Skeletal muscle tissue (tissue), 4 donors: Measurements from ENCODE around the gene PPFIA4. TPM values are rescaled to one million over a fixed set of nuclear protein-coding genes. Genes with fewer than 3 reads are reported as not detected.
"Not testable (repeated sequence)": the region's sequence is repeated elsewhere in the genome, so short reads cannot be mapped to it uniquely, and the experiment has no call there.

Source experiments
- H3K27ac ChIP-seq: one replicate; pipeline ENCODE4 v1.7.0; 2013; ENCODE audit warnings: mild to moderate bottlenecking, low read depth, low read length, inconsistent platforms
- H3K27me3 ChIP-seq, 3 donors: one replicate each; pipeline ENCODE4 v1.7.0; 2013; ENCODE audit warnings: low read length in 3 of 3; ENCODE audit not compliant: control insufficient read depth in 3 of 3, insufficient read depth in 3 of 3
- H3K36me3 ChIP-seq, 3 donors: one replicate each; pipeline ENCODE4 v1.7.0; 2013; ENCODE audit warnings: low read length in 3 of 3; ENCODE audit not compliant: control insufficient read depth in 3 of 3, insufficient read depth in 3 of 3
- H3K4me1 ChIP-seq, 3 donors: one replicate each; pipeline ENCODE4 v1.7.0; 2013; ENCODE audit warnings: low read length in 3 of 3, mild to moderate bottlenecking in 3 of 3; ENCODE audit not compliant: control insufficient read depth in 3 of 3, insufficient read depth in 3 of 3
- H3K4me3 ChIP-seq, 3 donors: one replicate each; pipeline ENCODE4 v1.7.0; 2013; ENCODE audit warnings: low read length in 3 of 3
- H3K9ac ChIP-seq, 3 donors: one replicate each; pipeline ENCODE4 v1.7.0; 2013; ENCODE audit warnings: low read length in 3 of 3, mild to moderate bottlenecking in 3 of 3, moderate library complexity in 2 of 3, low read depth in 1 of 3
- H3K9me3 ChIP-seq, 3 donors: one replicate each; pipeline ENCODE4 v1.7.0; 2013; ENCODE audit warnings: low read length in 3 of 3; ENCODE audit not compliant: control insufficient read depth in 3 of 3
- total RNA-seq: library from RNA; depleted of rRNA; stranded (reverse); fragments of >200 nt; gene quantifications from one replicate; pipeline ENCODE4 v1.2.3, GENCODE V29; 2014
- donor health status: Osteomylitis.

PPFIA4 gene
- 15.7 TPM for total RNA-seq

- H3K27me3 ChIP-seq, result no peaks in the 10 kb centered on the region
- peaks cover 16 to 28% (median 24%) of the 10 kb centered on the region in 3 donors for H3K36me3 ChIP-seq
- H3K27ac ChIP-seq, result peak within 1 kb of the TSS; percentile 94
- peaks cover 28 to 46% (median 39%) of the 10 kb centered on the region in 3 donors for H3K4me1 ChIP-seq
- no peaks in the 10 kb centered on the region for H3K9me3 ChIP-seq
- peak within 1 kb of the TSS; percentile 79 to 90 (median 85) for H3K4me3 ChIP-seq
- peak within 1 kb of the TSS; percentile 78 to 93 (median 85) for H3K9ac ChIP-seq
Measured at GRCh38 chr1:203026031-203026665, at the start of gene PPFIA4. PPFIA4 (plus strand) TSS chr1:203026491; CDS start chr1:203039009, 12,518 bp downstream.

DNA sequence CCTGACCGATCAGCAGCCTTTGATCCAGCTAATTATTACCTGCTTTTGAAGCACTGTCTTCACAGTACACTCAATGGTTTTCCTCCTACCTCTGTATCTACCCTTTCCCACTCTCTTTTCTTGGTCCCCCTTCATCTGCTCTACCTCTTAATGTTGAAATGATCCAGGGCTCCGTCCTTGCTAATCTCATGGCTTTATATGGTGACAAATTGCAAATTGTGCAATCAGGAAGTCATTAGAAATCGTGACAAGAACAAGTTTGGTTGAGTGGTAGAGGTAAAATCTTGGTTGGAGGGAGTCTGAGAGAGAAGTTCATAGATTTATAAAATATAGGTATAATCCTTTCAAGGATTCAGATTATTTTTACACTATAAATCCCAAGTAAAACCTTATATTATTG, 49.7 kb upstream of the PPFIA4 start:
- peaks cover 0 to 5% (median 3%) of the 10 kb centered on the region in 3 donors for H3K27me3 ChIP-seq
- no peaks in the 10 kb centered on the region for H3K36me3 ChIP-seq
- H3K9me3 ChIP-seq, result no peaks in the 10 kb centered on the region
- no peak overlapping the region for H3K27ac ChIP-seq
- no peaks in the 10 kb centered on the region for H3K4me1 ChIP-seq
- no peak overlapping the region for H3K9ac ChIP-seq
- H3K4me3 ChIP-seq, result no peak overlapping the region

DNA sequence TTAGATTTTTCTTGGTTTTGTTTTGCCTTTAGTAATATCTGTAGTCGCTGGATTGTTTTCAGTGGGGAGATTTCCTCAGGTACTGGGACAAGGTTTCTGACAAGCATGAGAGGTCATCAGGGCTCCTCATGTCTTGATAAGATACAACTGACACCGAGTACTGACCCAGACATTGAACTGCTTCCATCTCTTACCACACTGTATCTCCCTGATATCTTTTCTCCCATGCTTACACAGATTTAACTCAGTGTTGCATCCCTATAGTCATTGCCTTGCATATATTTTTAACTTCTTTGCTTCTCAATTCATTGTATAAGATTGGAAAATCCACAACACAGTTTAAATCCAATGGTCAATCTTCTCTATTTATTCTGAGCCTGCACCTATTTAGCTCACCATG, 46.8 kb upstream of the PPFIA4 start:
- Histone ChIP-seq H3K36me3 (no peaks in the 10 kb centered on the region), H3K4me1 (no peaks in the 10 kb centered on the region), H3K27ac (no peak overlapping the region), H3K9ac (no peak overlapping the region), H3K9me3 (no peaks in the 10 kb centered on the region), H3K27me3 (peaks cover 0 to 5% (median 3%) of the 10 kb centered on the region in 3 donors), H3K4me3 (no peak overlapping the region)

DNA sequence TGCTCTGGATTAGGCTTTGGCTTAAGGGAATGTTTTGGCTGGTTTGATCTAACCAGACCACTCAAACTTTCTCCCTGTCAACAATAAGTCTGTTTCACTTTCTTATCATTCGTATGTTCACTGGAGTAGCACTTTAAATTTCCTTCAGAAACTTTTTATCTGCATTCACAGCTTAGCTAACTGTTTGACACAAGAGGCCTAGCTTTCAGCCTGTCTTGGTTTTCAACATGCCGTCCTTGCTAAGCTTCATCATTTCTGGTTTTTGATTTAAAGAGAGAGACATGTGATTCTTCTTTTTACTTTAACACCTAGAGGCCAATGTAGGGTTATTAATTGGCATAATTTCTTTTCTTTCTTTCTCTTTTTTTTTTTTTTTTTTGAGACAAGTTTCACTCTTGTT, 44.4 kb upstream of the PPFIA4 start:
- Histone ChIP-seq H3K27ac (no peak overlapping the region), H3K9ac (no peak overlapping the region), H3K9me3 (no peaks in the 10 kb centered on the region), H3K27me3 (peaks cover 0 to 3% (median 0%) of the 10 kb centered on the region in 3 donors), H3K4me1 (no peaks in the 10 kb centered on the region), H3K4me3 (no peak overlapping the region), H3K36me3 (no peaks in the 10 kb centered on the region)

GRCh38 chr1:202982715-202983430, 43.4 kb upstream of the PPFIA4 start:
- H3K27me3 ChIP-seq, result no peaks in the 10 kb centered on the region
- H3K4me1 ChIP-seq, result no peaks in the 10 kb centered on the region
- H3K9ac ChIP-seq, result no peak overlapping the region
- H3K4me3 ChIP-seq, result no peak overlapping the region
- H3K9me3 ChIP-seq, result no peaks in the 10 kb centered on the region
- H3K27ac ChIP-seq, result no peak overlapping the region
- no peaks in the 10 kb centered on the region for H3K36me3 ChIP-seq

DNA sequence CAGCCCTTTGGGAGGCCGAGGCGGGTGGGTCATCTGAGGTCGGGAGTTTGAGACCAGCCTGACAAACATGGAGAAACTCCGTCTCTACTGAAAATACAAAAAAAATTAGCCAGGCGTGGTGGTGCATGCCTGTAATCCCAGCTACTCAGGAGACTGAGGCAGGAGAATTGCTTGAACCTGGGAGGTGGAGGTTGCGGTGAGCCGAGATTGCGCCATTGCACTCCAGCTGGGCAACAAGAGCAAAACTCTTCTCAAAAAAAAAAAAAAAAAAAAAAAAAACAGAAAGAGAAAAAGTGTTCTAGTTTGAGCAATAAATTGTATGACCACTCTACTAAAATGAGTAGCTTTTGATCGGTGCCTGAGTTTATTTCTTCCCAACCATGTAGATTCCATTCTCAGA, 40.2 kb upstream of the PPFIA4 start:
- H3K4me1 ChIP-seq, H3K9me3 ChIP-seq, H3K27ac ChIP-seq, H3K9ac ChIP-seq, H3K36me3 ChIP-seq, H3K27me3 ChIP-seq, H3K4me3 ChIP-seq: not testable (repeated sequence)

- no peaks in the 10 kb centered on the region for H3K36me3 ChIP-seq
- H3K27me3 ChIP-seq, result peaks cover 0 to 4% (median 0%) of the 10 kb centered on the region in 3 donors
- no peak overlapping the region for H3K9ac ChIP-seq
- H3K4me1 ChIP-seq, result no peaks in the 10 kb centered on the region
- H3K9me3 ChIP-seq, result no peaks in the 10 kb centered on the region
- no peak overlapping the region for H3K4me3 ChIP-seq
- no peak overlapping the region for H3K27ac ChIP-seq
Measured at GRCh38 chr1:202987255-202987654, 39.0 kb upstream of the PPFIA4 start.

DNA sequence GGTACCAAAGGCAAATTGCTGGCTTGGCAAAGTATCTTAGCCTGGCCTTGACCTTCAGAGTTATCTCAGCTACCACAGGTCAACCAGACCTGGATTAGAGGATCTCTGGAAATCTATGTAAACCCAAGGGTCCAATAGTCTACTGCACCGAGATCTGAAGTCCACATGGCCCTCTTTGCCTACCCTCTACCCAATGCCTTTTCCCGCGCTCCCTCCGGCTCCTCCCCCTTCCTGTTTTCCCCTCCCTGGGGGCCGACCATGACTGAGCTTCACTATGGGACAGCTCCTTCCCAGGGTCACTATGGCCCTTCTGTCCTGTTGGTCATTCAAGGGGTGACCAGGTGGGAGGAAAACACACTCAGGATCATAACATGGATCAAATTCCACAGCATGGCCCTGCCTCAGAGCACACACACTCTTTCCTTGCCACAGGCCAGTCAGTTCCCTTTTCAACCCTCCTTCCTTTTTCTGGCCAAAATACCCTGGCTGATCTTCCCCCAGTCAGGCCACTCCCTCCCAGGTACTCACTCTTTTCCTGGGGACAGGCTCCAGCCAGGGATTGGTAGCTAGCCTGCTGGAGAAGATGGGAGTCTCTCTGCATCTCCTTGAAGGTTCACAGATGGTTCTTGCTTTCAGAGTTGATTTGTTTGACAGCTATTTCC, 38.2 kb upstream of the PPFIA4 start:
- Histone ChIP-seq H3K36me3 (no peaks in the 10 kb centered on the region), H3K27ac (no peak overlapping the region), H3K27me3 (peaks cover 0 to 4% (median 0%) of the 10 kb centered on the region in 3 donors), H3K4me1 (no peaks in the 10 kb centered on the region), H3K9ac (no peak overlapping the region), H3K4me3 (no peak overlapping the region), H3K9me3 (no peaks in the 10 kb centered on the region)

GRCh38 chr1:202989879-202990278, 36.4 kb upstream of the PPFIA4 start:
- Histone ChIP-seq H3K27ac (no peak overlapping the region), H3K36me3 (no peaks in the 10 kb centered on the region), H3K4me3 (no peak overlapping the region), H3K27me3 (peaks cover 0 to 4% (median 0%) of the 10 kb centered on the region in 3 donors), H3K9ac (no peak overlapping the region), H3K4me1 (no peaks in the 10 kb centered on the region), H3K9me3 (no peaks in the 10 kb centered on the region)

- Histone ChIP-seq H3K4me3 (no peak overlapping the region), H3K9me3 (no peaks in the 10 kb centered on the region), H3K27ac (no peak overlapping the region), H3K36me3 (no peaks in the 10 kb centered on the region), H3K9ac (no peak overlapping the region), H3K27me3 (peaks cover 0 to 4% (median 0%) of the 10 kb centered on the region in 3 donors), H3K4me1 (no peaks in the 10 kb centered on the region)
Measured at GRCh38 chr1:202991112-202991511, 35.2 kb upstream of the PPFIA4 start.
